ENCODE data around the gene EIF3B.
"Not testable (repeated sequence)": the region's sequence is repeated elsewhere in the genome, so short reads cannot be mapped to it uniquely, and the experiment has no call there.

GRCh38 chr7:2347351-2348063 lies 7.1 kb upstream of the EIF3B start:
- TF ChIP-seq POLR2A (IDR thresholded peaks at IDR 0.05): not testable (repeated sequence)
- TF ChIP-seq, protein P1, sequence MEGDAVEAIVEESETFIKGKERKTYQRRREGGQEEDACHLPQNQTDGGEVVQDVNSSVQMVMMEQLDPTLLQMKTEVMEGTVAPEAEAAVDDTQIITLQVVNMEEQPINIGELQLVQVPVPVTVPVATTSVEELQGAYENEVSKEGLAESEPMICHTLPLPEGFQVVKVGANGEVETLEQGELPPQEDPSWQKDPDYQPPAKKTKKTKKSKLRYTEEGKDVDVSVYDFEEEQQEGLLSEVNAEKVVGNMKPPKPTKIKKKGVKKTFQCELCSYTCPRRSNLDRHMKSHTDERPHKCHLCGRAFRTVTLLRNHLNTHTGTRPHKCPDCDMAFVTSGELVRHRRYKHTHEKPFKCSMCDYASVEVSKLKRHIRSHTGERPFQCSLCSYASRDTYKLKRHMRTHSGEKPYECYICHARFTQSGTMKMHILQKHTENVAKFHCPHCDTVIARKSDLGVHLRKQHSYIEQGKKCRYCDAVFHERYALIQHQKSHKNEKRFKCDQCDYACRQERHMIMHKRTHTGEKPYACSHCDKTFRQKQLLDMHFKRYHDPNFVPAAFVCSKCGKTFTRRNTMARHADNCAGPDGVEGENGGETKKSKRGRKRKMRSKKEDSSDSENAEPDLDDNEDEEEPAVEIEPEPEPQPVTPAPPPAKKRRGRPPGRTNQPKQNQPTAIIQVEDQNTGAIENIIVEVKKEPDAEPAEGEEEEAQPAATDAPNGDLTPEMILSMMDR (IDR thresholded peaks at IDR 0.05): not testable (repeated sequence)

Data from Peyer's patch (tissue), 4 donors.